Measurements from ENCODE around the gene NAALADL2. TPM values are rescaled to one million over a fixed set of nuclear protein-coding genes. Genes with fewer than 3 reads are reported as not detected.
"Not testable (repeated sequence)": the region's sequence is repeated elsewhere in the genome, so short reads cannot be mapped to it uniquely, and the experiment has no call there.

NAALADL2 gene
- total RNA-seq, 2 donors from 2014 or later: 6.2 to 14.5 TPM

DNA sequence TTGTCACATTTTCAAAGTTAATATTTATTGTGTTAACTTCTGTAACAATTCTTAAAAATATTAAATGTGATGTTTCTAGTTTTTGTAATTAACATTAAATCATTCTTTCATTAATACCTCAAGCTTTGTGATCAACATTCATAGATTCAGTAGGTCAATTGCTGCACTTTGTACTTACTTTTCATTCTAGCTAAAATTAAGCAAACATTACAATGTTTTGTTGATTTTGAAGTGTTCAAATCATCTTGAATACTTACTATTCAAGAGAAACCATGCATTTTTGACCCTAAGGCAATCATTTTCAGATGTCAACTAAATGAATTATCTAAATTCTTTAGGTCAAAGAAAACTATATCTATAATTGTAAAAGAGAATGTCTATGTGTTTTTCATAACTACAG is 933.1 kb downstream of the NAALADL2 start:
- DNase-seq: no peak
- intact Hi-C loops (cut with DNase I): no loop called here
- H3K4me3 ChIP-seq: no peak overlapping the region
- no peak overlapping the region for H3K27ac ChIP-seq
- H3K36me3 ChIP-seq (replicated peaks in 1 of 2; ENCODE audit: insufficient read depth in 1 of 2, low read depth in 2 of 2): no peaks in the 10 kb centered on the region
- no peaks in the 10 kb centered on the region for H3K9me3 ChIP-seq
- no peak for ATAC-seq
- H3K27me3 ChIP-seq: no peaks in the 10 kb centered on the region
- TF ChIP-seq POLR2A (IDR thresholded peaks at IDR 0.05): no peak
- TF ChIP-seq, protein P1, sequence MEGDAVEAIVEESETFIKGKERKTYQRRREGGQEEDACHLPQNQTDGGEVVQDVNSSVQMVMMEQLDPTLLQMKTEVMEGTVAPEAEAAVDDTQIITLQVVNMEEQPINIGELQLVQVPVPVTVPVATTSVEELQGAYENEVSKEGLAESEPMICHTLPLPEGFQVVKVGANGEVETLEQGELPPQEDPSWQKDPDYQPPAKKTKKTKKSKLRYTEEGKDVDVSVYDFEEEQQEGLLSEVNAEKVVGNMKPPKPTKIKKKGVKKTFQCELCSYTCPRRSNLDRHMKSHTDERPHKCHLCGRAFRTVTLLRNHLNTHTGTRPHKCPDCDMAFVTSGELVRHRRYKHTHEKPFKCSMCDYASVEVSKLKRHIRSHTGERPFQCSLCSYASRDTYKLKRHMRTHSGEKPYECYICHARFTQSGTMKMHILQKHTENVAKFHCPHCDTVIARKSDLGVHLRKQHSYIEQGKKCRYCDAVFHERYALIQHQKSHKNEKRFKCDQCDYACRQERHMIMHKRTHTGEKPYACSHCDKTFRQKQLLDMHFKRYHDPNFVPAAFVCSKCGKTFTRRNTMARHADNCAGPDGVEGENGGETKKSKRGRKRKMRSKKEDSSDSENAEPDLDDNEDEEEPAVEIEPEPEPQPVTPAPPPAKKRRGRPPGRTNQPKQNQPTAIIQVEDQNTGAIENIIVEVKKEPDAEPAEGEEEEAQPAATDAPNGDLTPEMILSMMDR (IDR thresholded peaks at IDR 0.05): no peak
- no peaks in the 10 kb centered on the region for H3K4me1 ChIP-seq

DNA sequence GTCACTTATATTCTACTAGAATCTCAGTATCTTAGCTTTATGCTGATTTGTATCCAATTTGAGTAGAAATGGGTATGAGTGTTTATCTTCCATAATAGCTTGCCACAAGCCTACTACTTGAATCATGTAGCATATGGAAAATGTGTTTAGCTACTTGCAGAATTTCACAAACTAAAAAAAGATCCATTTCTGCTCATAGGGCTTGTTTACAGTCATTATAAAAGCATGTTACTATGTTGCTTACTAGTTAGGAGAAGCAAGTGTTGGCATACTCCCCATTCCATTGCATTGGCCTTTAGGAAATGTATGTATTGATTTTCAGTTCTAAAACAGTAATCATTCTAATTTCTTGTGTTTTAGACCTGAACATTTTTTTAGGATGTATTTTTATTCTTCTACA is 939.2 kb downstream of the NAALADL2 start:
- Histone ChIP-seq H3K4me3 (no peak overlapping the region), H3K4me1 (no peaks in the 10 kb centered on the region), H3K36me3 (replicated peaks in 1 of 2; ENCODE audit: insufficient read depth in 1 of 2, low read depth in 2 of 2) (no peaks in the 10 kb centered on the region), H3K27me3 (no peaks in the 10 kb centered on the region), H3K9me3 (no peaks in the 10 kb centered on the region), H3K27ac (no peak overlapping the region)
- intact Hi-C loops (cut with DNase I): no loop called here
- TF ChIP-seq, protein P1 (IDR thresholded peaks at IDR 0.05): no peak
- no peak for TF ChIP-seq POLR2A (IDR thresholded peaks at IDR 0.05)
- DNase-seq: no peak
- ATAC-seq: no peak

DNA sequence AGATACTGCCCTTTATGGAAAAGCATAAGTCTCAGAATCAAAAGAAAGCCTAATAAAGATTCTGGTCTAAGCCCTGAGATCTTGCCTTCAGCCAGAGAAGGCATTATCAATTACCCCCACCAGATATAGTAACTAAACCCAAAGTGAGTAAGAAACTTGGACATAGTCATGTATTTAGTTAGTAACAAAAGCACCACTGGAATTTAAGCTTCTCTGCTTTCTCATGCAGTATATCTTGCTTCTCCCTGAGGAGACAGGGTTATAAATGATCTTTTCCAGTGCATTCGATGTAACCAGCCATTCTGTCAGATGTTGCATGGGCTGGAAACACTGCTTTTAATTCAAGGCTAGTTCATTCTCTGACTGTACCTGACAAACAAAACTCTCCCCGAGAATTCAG is 946.7 kb downstream of the NAALADL2 start:
- ATAC-seq: no peak
- DNase-seq: no peak
- Histone ChIP-seq H3K27me3 (no peaks in the 10 kb centered on the region), H3K9me3 (no peaks in the 10 kb centered on the region), H3K27ac (no peak overlapping the region), H3K36me3 (replicated peaks in 1 of 2; ENCODE audit: insufficient read depth in 1 of 2, low read depth in 2 of 2) (no peaks in the 10 kb centered on the region), H3K4me1 (no peaks in the 10 kb centered on the region), H3K4me3 (no peak overlapping the region)
- intact Hi-C loops (cut with DNase I): no loop called here
- no peak for TF ChIP-seq POLR2A (IDR thresholded peaks at IDR 0.05)
- TF ChIP-seq, protein P1 (IDR thresholded peaks at IDR 0.05): no peak
- 41 to 54% methylated on average over 2 of the region's 2 CpGs for WGBS, 2 donors

GRCh38 chr3:175807175-175807574 is 948.0 kb downstream of the NAALADL2 start:
- no peaks in the 10 kb centered on the region for H3K9me3 ChIP-seq
- no peak overlapping the region for H3K4me3 ChIP-seq
- WGBS, 2 donors: 53% methylated on average over 1 of the region's 1 CpG
- TF ChIP-seq, protein P1 (IDR thresholded peaks at IDR 0.05): no peak
- TF ChIP-seq POLR2A (IDR thresholded peaks at IDR 0.05): no peak
- H3K27me3 ChIP-seq: no peaks in the 10 kb centered on the region
- no peak for ATAC-seq
- H3K4me1 ChIP-seq: no peaks in the 10 kb centered on the region
- no peaks in the 10 kb centered on the region for H3K36me3 ChIP-seq (replicated peaks in 1 of 2; ENCODE audit: insufficient read depth in 1 of 2, low read depth in 2 of 2)
- intact Hi-C loops (cut with DNase I): no loop called here
- no peak overlapping the region for H3K27ac ChIP-seq
- DNase-seq: no peak

DNA sequence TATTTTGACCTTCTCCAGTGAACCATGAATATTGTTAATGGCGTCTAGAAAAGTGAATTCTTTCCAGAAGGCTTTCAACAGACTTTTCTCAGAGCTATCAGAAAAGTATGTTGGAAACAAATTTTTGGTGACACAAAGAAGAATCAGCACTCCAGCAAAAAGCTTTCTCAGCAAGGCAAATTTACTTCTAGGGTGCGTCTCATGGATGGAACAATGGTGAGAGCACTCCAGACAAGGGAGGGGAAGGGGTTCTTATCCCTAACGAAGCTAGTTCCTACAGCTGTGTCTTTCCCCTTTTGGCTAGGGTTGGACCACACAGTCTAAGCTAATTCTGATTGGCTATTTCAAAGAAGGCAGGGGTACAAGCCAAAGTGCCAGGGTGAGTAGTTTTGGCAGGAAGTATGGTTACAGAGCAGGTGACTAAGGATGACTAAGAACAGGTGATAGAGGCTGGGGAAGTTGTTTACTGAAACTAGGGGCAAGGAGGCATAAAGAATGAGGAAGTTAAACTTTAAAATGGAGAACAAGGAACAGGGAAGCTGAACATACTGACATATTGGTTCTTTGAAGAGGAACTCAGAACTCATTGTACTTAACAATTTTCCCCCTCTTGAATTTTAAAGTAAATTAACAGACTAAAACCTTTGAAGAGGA is 959.8 kb downstream of the NAALADL2 start:
- Histone ChIP-seq H3K4me1 (no peaks in the 10 kb centered on the region), H3K4me3 (no peak overlapping the region), H3K27ac (no peak overlapping the region), H3K36me3 (replicated peaks in 1 of 2; ENCODE audit: insufficient read depth in 1 of 2, low read depth in 2 of 2) (no peaks in the 10 kb centered on the region), H3K9me3 (no peaks in the 10 kb centered on the region), H3K27me3 (no peaks in the 10 kb centered on the region)
- no peak for TF ChIP-seq POLR2A (IDR thresholded peaks at IDR 0.05)
- TF ChIP-seq, protein P1 (IDR thresholded peaks at IDR 0.05): no peak
- ATAC-seq (no peak), DNase-seq (no peak)
- intact Hi-C loops (cut with DNase I): no loop called here
- 62 to 66% methylated on average over 3 of the region's 3 CpGs for WGBS, 2 donors

DNA sequence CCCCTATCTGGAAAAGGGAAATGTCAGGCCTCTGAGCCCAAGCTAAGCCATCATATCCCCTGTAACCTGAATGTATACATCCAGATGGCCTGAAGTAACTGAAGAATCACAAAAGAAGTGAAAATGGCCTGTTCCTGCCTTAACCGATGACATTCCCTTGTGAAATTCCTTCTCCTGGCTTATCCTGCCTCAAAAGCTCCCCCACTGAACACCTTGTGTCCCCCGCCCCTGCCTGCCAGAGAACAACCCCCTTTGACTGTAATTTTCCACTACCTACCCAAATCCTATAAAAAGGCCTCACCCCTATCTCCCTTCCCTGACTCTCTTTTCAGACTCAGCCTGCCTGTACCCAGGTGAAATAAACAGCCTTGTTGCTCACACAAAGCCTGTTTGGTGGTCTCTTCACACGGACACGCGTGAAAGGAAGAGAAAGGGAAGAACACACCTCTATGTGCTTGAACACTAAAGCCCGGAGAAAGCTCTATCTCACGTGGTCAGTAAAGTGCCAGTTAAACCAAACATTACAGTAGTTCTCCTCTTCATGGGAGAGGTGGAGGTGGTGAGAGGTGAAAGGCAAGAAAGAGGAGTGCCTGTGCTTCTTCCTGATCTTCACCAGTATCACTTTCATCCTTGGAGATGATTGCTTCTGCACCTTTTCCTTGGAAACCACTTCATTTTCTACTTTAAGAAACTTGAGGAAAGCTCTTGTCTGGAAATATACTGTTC is 963.8 kb downstream of the NAALADL2 start:
- H3K36me3 ChIP-seq (replicated peaks in 1 of 2; ENCODE audit: insufficient read depth in 1 of 2, low read depth in 2 of 2); H3K27ac ChIP-seq; intact Hi-C loops (cut with DNase I); H3K9me3 ChIP-seq; ATAC-seq; H3K4me3 ChIP-seq; H3K27me3 ChIP-seq; H3K4me1 ChIP-seq; DNase-seq: not testable (repeated sequence)
- 60 to 84% methylated on average over 7 of the region's 7 CpGs for WGBS, 2 donors

- H3K9me3 ChIP-seq; ATAC-seq; H3K27ac ChIP-seq; H3K36me3 ChIP-seq (replicated peaks in 1 of 2; ENCODE audit: insufficient read depth in 1 of 2, low read depth in 2 of 2); H3K4me1 ChIP-seq; H3K27me3 ChIP-seq; H3K4me3 ChIP-seq; DNase-seq; intact Hi-C loops (cut with DNase I): not testable (repeated sequence)
- WGBS, 2 donors: 74 to 76% methylated on average over 6 of the region's 6 CpGs
Observed at GRCh38 chr3:175825016-175825580, 966.0 kb downstream of the NAALADL2 start.

Measured in body of pancreas (tissue), 4 donors.